K562 (cell line): ENCODE results near the gene FIBP. TPM values are rescaled to one million over a fixed set of nuclear protein-coding genes. Genes with fewer than 3 reads are reported as not detected.
A peak's percentile ranks its signal among the peaks of the same experiment; 100 is the strongest.

Experiments used
- ATAC-seq: fragments of 200-7000 bp; cut with Tn5 transposase; 3 replicates; pipeline ENCODE4 v1.9.1; 2020; ENCODE audit warnings: moderate library complexity
- BruUV-seq: library from RNA; stranded (reverse); fragments of 400-500 nt; replicated peaks from 2 replicates; lab custom pipeline; 2021; lab: Mats Ljungman, UMichigan
- CTCF ChIA-PET: fragments of 300-600 bp; formaldehyde crosslinking; extraction: SDS; loops from one replicate; lab custom pipeline; 2021; ENCODE audit warnings: low intra/inter-chr PET ratio; lab: Yijun Ruan, JAX
- POLR2A ChIA-PET: fragments of 300-600, 350-650 bp; sonication (Branson Sonifier 250); formaldehyde crosslinking; extraction: SDS; loops from one replicate; lab custom pipeline; 2021; ENCODE audit warnings: antibody characterized with exemption, inconsistent platforms; lab: Yijun Ruan, JAX
- DNase-seq, 4 experiments: peaks; one replicate each; pipeline versions ENCODE4 v3.0.0 to v3.0.0-alpha.2; 2011 to 2018; ENCODE audit warnings: low spot score in 3 of 4, mixed read lengths in 3 of 4; ENCODE audit errors: extremely low read depth in 1 of 4
- FAIRE-seq: peaks from 2 replicates; lab custom pipeline; 2011; peaks lifted over from hg19 to GRCh38; lab: Jason Lieb, UNC
- H2AFZ ChIP-seq: 2 replicates; pipeline ENCODE4 v1.6.0; 2011; ENCODE audit warnings: low read depth, low read length, control low read depth, inconsistent platforms
- H3K27ac ChIP-seq: fragments of 200-600 bp; 3 replicates; pipeline ENCODE4 v1.8.0; 2011; ENCODE audit warnings: low read depth, mild to moderate bottlenecking, control low read depth, inconsistent platforms, low read length, moderate library complexity, mixed read lengths; ENCODE audit errors: extremely low read depth
- H3K27me3 ChIP-seq, 2 experiments: fragments of 300-600 bp in 1 of 2; 2 replicates in 1 of 2; 3 replicates in 1 of 2; pipeline versions ENCODE4 v1.6.0 to v1.8.0; 2011; ENCODE audit warnings: inconsistent platforms in 2 of 2, low read length in 2 of 2, mild to moderate bottlenecking in 1 of 2, mixed read lengths in 1 of 2, moderate library complexity in 1 of 2; ENCODE audit not compliant: control insufficient read depth in 2 of 2, insufficient read depth in 2 of 2
- H3K36me3 ChIP-seq: fragments of 300-600 bp; 3 replicates; pipeline ENCODE4 v1.8.0; 2011; ENCODE audit warnings: mild to moderate bottlenecking, low read length, inconsistent platforms; ENCODE audit not compliant: control insufficient read depth, insufficient read depth
- H3K4me1 ChIP-seq, 2 experiments: fragments of 200-600 bp in 1 of 2; replicated peaks in 1 of 2; 2 replicates in 1 of 2; 3 replicates in 1 of 2; pipeline versions ENCODE4 v1.5.1 to v1.8.0; 2011; ENCODE audit warnings: inconsistent platforms in 2 of 2, low read length in 2 of 2, mild to moderate bottlenecking in 1 of 2, mixed read lengths in 1 of 2, moderate library complexity in 1 of 2; ENCODE audit not compliant: control insufficient read depth in 2 of 2, insufficient read depth in 2 of 2
- H3K4me2 ChIP-seq: 2 replicates; pipeline ENCODE4 v1.6.1; 2011; ENCODE audit warnings: low read length, control low read depth, inconsistent platforms, mixed read lengths; ENCODE audit not compliant: insufficient read depth
- H3K4me3 ChIP-seq: fragments of 200-600 bp; sonication (generic), shearing (Covaris generic); 2 replicates; pipeline ENCODE4 v1.5.1; 2016; ENCODE audit warnings: control low read depth, inconsistent platforms
- H3K79me2 ChIP-seq: fragments of 200-600 bp; 3 replicates; pipeline ENCODE4 v1.8.0; 2011; ENCODE audit warnings: low read length, inconsistent platforms; ENCODE audit not compliant: control insufficient read depth, insufficient read depth
- H3K9ac ChIP-seq, 2 experiments: 2 replicates each; pipeline versions ENCODE4 v1.6.0 to v1.6.1; 2011; ENCODE audit warnings: low read depth in 2 of 2, low read length in 2 of 2, control low read depth in 1 of 2, inconsistent platforms in 1 of 2, mild to moderate bottlenecking in 1 of 2, mixed read lengths in 1 of 2; ENCODE audit not compliant: insufficient read depth in 1 of 2
- H3K9me1 ChIP-seq: one replicate; pipeline ENCODE4 v1.6.0; 2011; ENCODE audit warnings: inconsistent platforms, mild to moderate bottlenecking, low read length, moderate library complexity; ENCODE audit not compliant: control insufficient read depth, insufficient read depth
- H3K9me3 ChIP-seq: replicated peaks from 2 replicates; pipeline ENCODE4 v1.5.1; 2011; ENCODE audit warnings: low read depth, low read length, inconsistent platforms; ENCODE audit not compliant: control insufficient read depth, insufficient read depth
- H4K20me1 ChIP-seq: replicated peaks from 2 replicates; pipeline ENCODE4 v1.6.1; 2011; ENCODE audit warnings: low read length, inconsistent platforms, mixed read lengths; ENCODE audit not compliant: control insufficient read depth, insufficient read depth
- CBFA2T2 ChIP-seq: fragments of 450-650 bp; conservative IDR thresholded peaks from 2 replicates; pipeline ENCODE4 v1.6.1; 2017; ENCODE audit warnings: mild to moderate bottlenecking
- EP400 ChIP-seq: fragments of 450-650 bp; IDR thresholded peaks from 2 replicates; pipeline ENCODE4 v1.6.1; 2017; ENCODE audit warnings: antibody characterized with exemption, mild to moderate bottlenecking, moderate library complexity
- JUND ChIP-seq, 2 experiments: IDR thresholded peaks; 2 replicates in 1 of 2; 3 replicates in 1 of 2; pipeline ENCODE4 v1.6.1; 2011; ENCODE audit warnings: borderline replicate concordance in 2 of 2, low read depth in 2 of 2, low read length in 2 of 2, improper control_type of control experiment in 1 of 2, missing biosample characterization in 1 of 2, missing genetic modification characterization in 1 of 2, missing genetic modification reagents in 1 of 2
- MAZ ChIP-seq, 2 experiments: fragments of 450-650 bp in 1 of 2; sonication (generic) in 1 of 2; formaldehyde crosslinking; IDR thresholded peaks in 1 of 2; conservative IDR thresholded peaks in 1 of 2; 2 replicates each; pipeline versions ENCODE4 v1.4.0 to v1.5.0; 2020; ENCODE audit warnings: mild to moderate bottlenecking in 1 of 2, missing genetic modification reagents in 1 of 2
- NR4A1 ChIP-seq, 2 experiments: fragments of 250-450 bp in 1 of 2; fragments of 450-650 bp in 1 of 2; sonication (Bioruptor Pico) in 1 of 2; IDR thresholded peaks; 2 replicates each; pipeline versions ENCODE4 v1.4.0 to v1.6.1; 2016 to 2020; ENCODE audit warnings: mild to moderate bottlenecking in 2 of 2, missing compliant biosample characterization in 1 of 2, missing genetic modification characterization in 1 of 2, moderate library complexity in 1 of 2
- PHF21A ChIP-seq: fragments of 450-650 bp; IDR thresholded peaks from 2 replicates; pipeline ENCODE4 v1.6.1; 2017; ENCODE audit warnings: low read depth, borderline replicate concordance
- PHTF2 ChIP-seq: fragments of 250-450 bp; sonication (Bioruptor Pico); IDR thresholded peaks from 2 replicates; pipeline ENCODE4 v1.5.0; 2021; ENCODE audit warnings: mild to moderate bottlenecking
- SIN3A ChIP-seq, 2 experiments: fragments of 150-350 bp in 1 of 2; IDR thresholded peaks; 2 replicates each; pipeline ENCODE4 v1.6.1; 2011 to 2016; ENCODE audit warnings: borderline replicate concordance in 2 of 2, low read depth in 2 of 2, low read length in 2 of 2, mild to moderate bottlenecking in 2 of 2, moderate library complexity in 2 of 2; ENCODE audit not compliant: control insufficient read depth in 1 of 2
- SIRT6 ChIP-seq: IDR thresholded peaks from one replicate; pipeline ENCODE4 v1.6.1; 2012; ENCODE audit warnings: low read depth, mild to moderate bottlenecking, control low read depth, inconsistent platforms, low read length, moderate library complexity
- WHSC1 ChIP-seq: IDR thresholded peaks from one replicate; pipeline ENCODE4 v1.6.1; 2012; ENCODE audit warnings: low read length, control low read depth, inconsistent platforms
- ZFP36 ChIP-seq: fragments of 150-350 bp; IDR thresholded peaks from 2 replicates; pipeline ENCODE4 v1.6.1; 2018; ENCODE audit warnings: low read length, low read depth; ENCODE audit not compliant: partially characterized antibody
- ZNF12 ChIP-seq: sonication (generic); formaldehyde crosslinking; IDR thresholded peaks from 2 replicates; pipeline ENCODE4 v1.4.0; 2020; ENCODE audit warnings: mild to moderate bottlenecking, missing genetic modification reagents
- ZNF121 ChIP-seq: sonication (generic); formaldehyde crosslinking; conservative IDR thresholded peaks from 2 replicates; pipeline ENCODE4 v1.8.0; 2022; ENCODE audit warnings: missing genetic modification reagents
- ZNF134 ChIP-seq: fragments of 250-450 bp; sonication (Bioruptor Pico); conservative IDR thresholded peaks from 2 replicates; pipeline ENCODE4 v1.4.0; 2020
- ZNF143 ChIP-seq: sonication (generic); formaldehyde crosslinking; IDR thresholded peaks from 2 replicates; pipeline ENCODE4 v1.9.0; 2022; ENCODE audit warnings: mild to moderate bottlenecking, missing genetic modification reagents
- ZNF695 ChIP-seq: fragments of 450-650 bp; formaldehyde crosslinking; IDR thresholded peaks from 2 replicates; pipeline ENCODE4 v1.4.0; 2020; ENCODE audit warnings: mild to moderate bottlenecking, moderate library complexity
- WGBS: fragments of 100-300 bp; shearing (Covaris generic); methylation state at CpG from one replicate; pipeline ENCODE4 v1.1.6; 2016; ENCODE audit warnings: low coverage, mixed read lengths; ENCODE audit not compliant: insufficient coverage; ENCODE audit errors: missing lambda C conversion rate; 5-methylcytosine and 5-hydroxymethylcytosine counted together
- in situ Hi-C: fragments of 300-500 bp; cut with MboI; formaldehyde crosslinking; loops from 4 replicates; pipeline ENCODE4 v1.15.0; 2018; ENCODE audit warnings: inconsistent platforms, mixed read lengths
- intact Hi-C: fragments of 100-400 bp; cut with micrococcal nuclease; formaldehyde crosslinking; loops from 2 replicates; pipeline ENCODE4 v1.14.2; 2022
- polyA plus RNA-seq, 8 experiments: library from polyadenylated mRNA; depleted of rRNA in 4 of 8; stranded (reverse) in 5 of 8; unstranded in 3 of 8; fragments of >200 nt; fragmentation: Nextera tagmentation in 2 of 8; fragmentation: Illumina TruSeq in 1 of 8; extraction: Ambion mirVana in 2 of 8; extraction: Trizol in 1 of 8; gene quantifications; 2 replicates each; pipeline versions ENCODE4 v1.2.1 to v1.2.3, GENCODE V29; 2011 to 2014; ENCODE audit warnings: inconsistent platforms in 1 of 8, missing spikeins in 1 of 8
- total RNA-seq, 7 experiments: library from RNA; depleted of rRNA in 6 of 7; stranded (reverse); fragments of >200 nt in 6 of 7; fragmentation: Illumina TruSeq in 2 of 7; extraction: Trizol in 2 of 7; gene quantifications; 2 replicates each; pipeline versions ENCODE4 v1.2.1 to v1.2.3, GENCODE V29; 2011 to 2021; ENCODE audit warnings: low replicate concordance in 1 of 7
- TF ChIP-seq, protein P1 (sequence below): fragments of 450-650 bp; conservative IDR thresholded peaks from 2 replicates; pipeline ENCODE4 v1.6.1; 2016; ENCODE audit warnings: missing genetic modification characterization, low read depth, mild to moderate bottlenecking, control low read depth, missing compliant biosample characterization

The FIBP gene
- total and polyA plus RNA-seq, 9 of the 15 experiments (the other 6 are each of a cell fraction or from before 2014, with no cell fraction given), result 41.2 to 79.2 (median 48.6) TPM

DNA sequence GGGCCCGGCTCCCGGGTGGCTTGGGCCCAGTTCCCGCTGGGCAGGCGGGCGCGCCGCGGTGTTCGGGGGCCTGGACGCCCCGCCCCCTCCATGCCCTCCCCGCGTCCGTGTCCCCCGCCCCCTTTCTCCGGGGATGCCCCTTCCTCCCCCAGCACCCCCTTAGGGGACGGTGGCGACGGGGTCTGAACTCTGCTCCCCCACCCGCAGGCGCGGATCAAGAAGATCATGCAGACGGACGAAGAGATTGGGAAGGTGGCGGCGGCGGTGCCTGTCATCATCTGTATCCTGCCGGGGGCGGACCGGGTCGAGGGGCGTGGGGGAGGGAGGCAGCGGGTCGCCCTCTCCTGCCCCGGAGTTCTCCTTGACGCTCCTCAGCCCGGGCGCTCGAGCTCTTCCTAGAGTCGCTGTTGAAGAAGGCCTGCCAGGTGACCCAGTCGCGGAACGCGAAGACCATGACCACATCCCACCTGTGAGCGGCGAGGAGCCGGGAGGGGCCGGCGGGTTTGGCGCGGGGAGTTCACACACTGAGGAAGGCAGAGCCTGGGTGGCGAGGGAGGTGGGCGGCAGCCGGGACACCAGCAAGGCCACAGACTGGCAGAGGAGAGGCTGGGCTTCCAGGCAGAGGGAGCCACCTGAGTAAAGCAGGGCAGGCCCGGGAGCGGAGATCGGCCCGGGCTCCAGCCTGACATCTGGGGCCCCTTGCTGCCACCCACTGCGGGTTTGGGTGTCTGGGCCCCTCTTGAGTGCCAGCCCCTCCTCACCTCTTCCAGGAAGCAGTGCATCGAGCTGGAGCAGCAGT is 31.5 kb upstream of the FIBP start (continued):
- no peak for TF ChIP-seq PHTF2 (CRISPR knock-in tag)
- TF ChIP-seq ZNF695, result no peak
- TF ChIP-seq WHSC1, result no peak
- TF ChIP-seq PHF21A, result no peak

DNA sequence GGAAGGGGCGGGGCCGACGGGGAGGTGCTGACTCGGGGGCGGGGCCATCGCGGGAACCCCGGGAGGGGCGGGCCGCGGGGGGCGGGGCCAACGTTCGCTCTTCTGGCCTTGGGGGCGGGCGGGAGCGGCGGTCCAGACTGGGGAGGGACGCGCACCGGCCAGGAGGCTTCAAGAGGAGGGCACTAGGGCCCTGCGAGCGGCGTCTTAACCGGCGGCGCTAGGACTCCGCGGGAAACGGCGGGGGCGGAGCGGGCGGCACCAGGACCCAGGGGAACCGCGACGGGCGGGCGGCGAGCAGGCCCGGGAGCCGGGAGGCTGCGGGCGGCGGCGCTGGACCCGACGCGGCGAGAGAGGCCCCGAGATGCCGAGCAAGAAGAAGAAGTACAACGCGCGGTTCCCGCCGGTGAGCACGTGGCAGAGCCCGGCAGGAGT is 30.9 kb upstream of the FIBP start, which contains the start of gene DRAP1:
Gene DRAP1, plus strand, starts transcription at position 286 of the 432 bp plus-strand sequence. Its CDS starts 76 bp downstream, at position 362.
- Histone ChIP-seq H3K9me1 (no peaks in the 10 kb centered on the region), H3K27me3 (no peaks in the 10 kb centered on the region), H3K4me3 (peak within 1 kb of the TSS; percentile 98), H3K79me2 (peaks cover 31% of the 10 kb centered on the region), H3K9ac (peak within 1 kb of the TSS; percentile 96 to 99), H3K9me3 (no peaks in the 10 kb centered on the region), H2AFZ (peak within 1 kb of the TSS; percentile 90), H3K27ac (peak within 1 kb of the TSS; percentile 95), H3K36me3 (peaks cover 31% of the 10 kb centered on the region; the same call in 1 of the 3 replicates), H4K20me1 (no peaks in the 10 kb centered on the region), H3K4me2 (peak within 1 kb of the TSS; percentile 94), H3K4me1 (peaks cover 25 to 59% of the 10 kb centered on the region in 2 experiments)
- peak; percentile 98 to 99 (median 99) for DNase-seq
- peak; percentile 93 for ATAC-seq
- BruUV-seq, result no TSS peak
- FAIRE-seq, result no peak
- ChIA-PET POLR2A (interaction anchor here (0.8 to 2.1 kb wide), 6 partner anchors 10 to 29 kb away, joined by 5 to 12 read pairs (median 10); partner anchors contain the start of genes CCDC85B and FOSL1), CTCF (interaction anchor here (1.5 kb wide), 1 partner anchor 31 kb away, joined by 7 read pairs; the partner anchor contains the start of gene FIBP)
- WGBS, result 0% methylated on average over 17 of the region's 59 CpGs
- in situ Hi-C loops (no loop called here), intact Hi-C loops (loop anchor here (1.0 kb wide), 1 partner anchor 42 kb away; the partner anchor contains the start of gene SART1)
- TF ChIP-seq SIN3A (IDR thresholded peaks at IDR 0.05; ENCODE audit: borderline replicate concordance in 2 of 2, control insufficient read depth in 1 of 2, low read depth in 2 of 2, low read length in 2 of 2) (peak in 1 of 2 experiments; percentile 79; a peak in 2 of 4 replicates), ZNF121 (no peak), JUND (IDR thresholded peaks at IDR 0.05; ENCODE audit: borderline replicate concordance, low read depth, low read length) (peak; percentile 66), JUND (tag; IDR thresholded peaks at IDR 0.05; ENCODE audit: borderline replicate concordance, low read depth, low read length) (peak; percentile 34; the same call in 1 of the 3 replicates), ZNF12 (CRISPR knock-in tag) (no peak), ZNF143 (no peak), ZNF134 (CRISPR knock-in tag) (no peak), CBFA2T2 (no peak), SIRT6 (no peak), EP400 (peak; percentile 54; the same call in 1 of the 2 replicates), NR4A1 (CRISPR knock-in tag; IDR thresholded peaks at IDR 0.05) (peak; percentile 40; the same call in 1 of the 2 replicates), NR4A1 (tag; IDR thresholded peaks at IDR 0.05) (no peak), MAZ (CRISPR knock-in tag; conservative IDR thresholded peaks at IDR 0.05 in 1 of 2, IDR thresholded peaks at IDR 0.05 in 1 of 2) (peak; percentile 100), ZFP36 (peak; percentile 75)
- TF ChIP-seq, protein P1, sequence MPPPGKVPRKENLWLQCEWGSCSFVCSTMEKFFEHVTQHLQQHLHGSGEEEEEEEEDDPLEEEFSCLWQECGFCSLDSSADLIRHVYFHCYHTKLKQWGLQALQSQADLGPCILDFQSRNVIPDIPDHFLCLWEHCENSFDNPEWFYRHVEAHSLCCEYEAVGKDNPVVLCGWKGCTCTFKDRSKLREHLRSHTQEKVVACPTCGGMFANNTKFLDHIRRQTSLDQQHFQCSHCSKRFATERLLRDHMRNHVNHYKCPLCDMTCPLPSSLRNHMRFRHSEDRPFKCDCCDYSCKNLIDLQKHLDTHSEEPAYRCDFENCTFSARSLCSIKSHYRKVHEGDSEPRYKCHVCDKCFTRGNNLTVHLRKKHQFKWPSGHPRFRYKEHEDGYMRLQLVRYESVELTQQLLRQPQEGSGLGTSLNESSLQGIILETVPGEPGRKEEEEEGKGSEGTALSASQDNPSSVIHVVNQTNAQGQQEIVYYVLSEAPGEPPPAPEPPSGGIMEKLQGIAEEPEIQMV (tag), result no peak
